GM21367 (cell line): ENCODE measurements around the gene ZNF497.
"Not testable (repeated sequence)": the region's sequence is repeated elsewhere in the genome, so short reads cannot be mapped to it uniquely, and the experiment has no call there.

Source experiments
- ATAC-seq: cut with Tn5 transposase; IDR thresholded peaks from one replicate; pipeline ENCODE4 v1.9.1; 2021; ENCODE audit not compliant: unreplicated experiment

ZNF497 gene

DNA sequence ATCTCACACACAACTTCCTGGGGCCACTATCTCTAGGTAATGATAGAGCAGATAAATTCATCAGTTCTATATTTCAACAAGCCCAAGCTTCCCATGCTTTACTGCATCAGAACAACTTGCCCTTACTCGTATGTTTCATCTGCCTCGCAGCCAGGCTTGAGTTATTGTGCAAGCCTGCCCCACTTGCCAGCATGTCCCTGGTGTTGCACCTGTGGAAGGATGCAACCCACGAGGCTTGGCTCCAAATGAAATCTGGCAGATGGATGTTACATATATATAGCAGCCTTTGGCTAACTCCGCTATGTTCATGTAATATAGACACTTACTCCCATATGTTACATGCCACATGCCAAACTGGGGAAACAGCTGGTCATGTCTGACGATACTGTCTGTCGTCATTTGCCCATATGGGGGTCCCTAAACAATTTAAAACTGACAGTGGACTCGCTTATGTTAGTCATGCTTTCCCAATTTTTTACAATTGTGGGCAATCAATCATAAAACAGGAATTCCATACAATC, 51.1 kb downstream of the ZNF497 start:
- ATAC-seq = no peak

- ATAC-seq = not testable (repeated sequence)
Measured at GRCh38 chr19:58310685-58311084, 51.9 kb downstream of the ZNF497 start.

DNA sequence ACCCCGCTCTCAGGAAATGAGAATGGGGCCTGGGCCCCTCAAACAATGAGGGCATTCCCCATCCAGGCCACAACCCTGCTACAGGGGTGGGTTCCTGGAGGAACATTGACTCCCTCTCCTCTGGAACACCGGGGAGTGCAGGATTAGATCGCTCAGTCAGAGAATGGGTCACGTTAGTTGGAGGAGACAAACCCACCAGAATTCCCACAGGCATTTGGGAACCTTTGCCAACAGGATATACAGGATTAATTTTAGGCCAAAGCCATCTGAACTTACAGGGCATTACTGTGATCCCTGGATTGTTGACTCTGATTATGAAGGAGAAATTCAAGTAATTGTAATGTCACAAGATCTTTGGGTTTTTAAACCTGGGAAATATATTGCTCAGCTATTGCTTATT, 54.8 kb downstream of the ZNF497 start:
- no peak for ATAC-seq

- ATAC-seq = no peak
Measured at GRCh38 chr19:58305932-58306323, 56.6 kb downstream of the ZNF497 start.

DNA sequence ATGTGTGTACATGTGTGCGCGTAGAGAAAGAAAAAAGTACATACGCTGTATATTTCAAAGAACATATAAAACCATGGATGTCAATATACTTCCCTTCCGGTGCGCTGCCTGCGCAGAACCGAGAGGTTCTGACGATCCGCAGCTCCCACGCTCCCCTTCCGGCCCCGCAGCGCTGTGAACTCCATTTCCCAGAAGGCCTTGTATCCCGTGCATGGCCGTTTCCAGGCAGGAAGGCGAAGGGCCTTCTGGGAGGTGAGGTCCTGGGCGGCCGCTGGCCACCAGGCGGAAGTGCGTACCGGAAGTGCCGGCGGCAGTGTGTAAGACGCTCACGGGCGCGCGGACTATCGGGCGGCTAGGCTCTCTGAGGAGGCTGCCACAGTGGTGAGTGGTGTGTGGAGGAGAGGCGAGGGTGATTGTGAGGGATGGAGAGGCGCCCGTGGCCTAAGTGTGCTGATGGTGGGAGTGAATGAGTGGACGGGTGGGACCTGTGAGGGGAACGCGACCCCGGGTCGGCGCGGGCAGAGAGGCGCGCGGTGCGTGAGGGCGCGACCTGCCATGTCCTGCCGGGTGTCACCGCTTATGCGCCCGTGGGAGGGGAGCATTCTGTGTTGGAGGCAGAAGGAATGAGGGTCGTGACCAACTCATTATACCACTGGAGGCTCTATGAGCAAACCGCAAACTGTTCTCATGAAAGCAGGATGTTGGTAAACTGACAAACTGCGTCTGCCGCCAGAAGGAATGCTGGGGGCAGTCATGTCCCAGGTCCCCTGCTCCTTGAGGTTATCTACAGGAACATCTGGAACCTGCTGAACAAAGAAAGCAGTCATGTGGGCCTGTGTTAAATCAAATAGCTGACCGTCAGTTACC, 57.3 kb downstream of the ZNF497 start, which contains the start of gene ERVK3-1:
TSS of gene ERVK3-1 (plus strand) at position 313 of the 867 bp plus-strand sequence. CDS start 6,792 bp downstream, outside the sequence.
- peak; percentile 92 for ATAC-seq

GRCh38 chr19:58304748-58305064, 57.8 kb downstream of the ZNF497 start:
- ATAC-seq = no peak
